Measurements from ENCODE around the gene USP6.
"Not testable (repeated sequence)": the region's sequence is repeated elsewhere in the genome, so short reads cannot be mapped to it uniquely, and the experiment has no call there.

Gene USP6

GRCh38 chr17:5115673-5116651, at the start of gene USP6:
TSS of gene USP6 (plus strand) at chr17:5116032. CDS start at chr17:5130368, 14,336 bp downstream.
- no peak for DNase-seq (ENCODE audit: low read depth in 2 of 2)

- DNase-seq (ENCODE audit: low read depth in 2 of 2): no peak
Observed at GRCh38 chr17:5068236-5068635, 47.6 kb upstream of the USP6 start.

- DNase-seq (ENCODE audit: low read depth in 2 of 2): no peak
Observed at GRCh38 chr17:5069724-5070123, 46.1 kb upstream of the USP6 start.

GRCh38 chr17:5075472-5075871, 40.4 kb upstream of the USP6 start:
- DNase-seq (ENCODE audit: low read depth in 2 of 2): not testable (repeated sequence)

- DNase-seq (ENCODE audit: low read depth in 2 of 2): not testable (repeated sequence)
Observed at GRCh38 chr17:5077275-5077674, 38.6 kb upstream of the USP6 start.

GRCh38 chr17:5077781-5078105, 38.1 kb upstream of the USP6 start:
- no peak for DNase-seq (ENCODE audit: low read depth in 2 of 2)

GRCh38 chr17:5078106-5079028, 37.5 kb upstream of the USP6 start, which contains the start of gene ZFP3:
TSS of gene ZFP3 (plus strand) at chr17:5078467. CDS start at chr17:5091505, 13,038 bp downstream.
- DNase-seq (ENCODE audit: low read depth in 2 of 2): peak; percentile 51 to 53

- no peak for DNase-seq (ENCODE audit: low read depth in 2 of 2)
Observed at GRCh38 chr17:5080591-5080990, 35.2 kb upstream of the USP6 start.

GRCh38 chr17:5092218-5093010, 23.4 kb upstream of the USP6 start:
- DNase-seq (ENCODE audit: low read depth in 2 of 2): no peak

GRCh38 chr17:5096731-5097100, 19.1 kb upstream of the USP6 start:
- no peak for DNase-seq (ENCODE audit: low read depth in 2 of 2)

GRCh38 chr17:5097101-5097834, 18.6 kb upstream of the USP6 start:
- DNase-seq (ENCODE audit: low read depth in 2 of 2): peak; percentile 21 to 30

- DNase-seq (ENCODE audit: low read depth in 2 of 2): no peak
Observed at GRCh38 chr17:5099271-5099670, 16.6 kb upstream of the USP6 start.

GRCh38 chr17:5100832-5101231, 15.0 kb upstream of the USP6 start:
- DNase-seq (ENCODE audit: low read depth in 2 of 2): no peak

- DNase-seq (ENCODE audit: low read depth in 2 of 2): no peak
Observed at GRCh38 chr17:5110816-5111215, 5.0 kb upstream of the USP6 start.

GRCh38 chr17:5111402-5112204, 4.2 kb upstream of the USP6 start, which contains the start of gene ZNF232:
TSS of gene ZNF232 (minus strand) at chr17:5111878. CDS start at chr17:5111822, 56 bp downstream.
- peak; percentile 80 to 83 for DNase-seq (ENCODE audit: low read depth in 2 of 2)

GRCh38 chr17:5118219-5118618, 2.4 kb downstream of the USP6 start:
- no peak for DNase-seq (ENCODE audit: low read depth in 2 of 2)

GRCh38 chr17:5120036-5120435, 4.2 kb downstream of the USP6 start:
- DNase-seq (ENCODE audit: low read depth in 2 of 2): no peak

GRCh38 chr17:5120436-5121185, 4.8 kb downstream of the USP6 start:
- DNase-seq (ENCODE audit: low read depth in 2 of 2): not testable (repeated sequence)

- no peak for DNase-seq (ENCODE audit: low read depth in 2 of 2)
Observed at GRCh38 chr17:5121186-5121841, 5.5 kb downstream of the USP6 start.
